GM13976 (cell line): ENCODE measurements around the gene TNNT2.

ENCODE experiments used
- DNase-seq: peaks from one replicate; pipeline ENCODE4 v3.0.0; 2012; ENCODE audit warnings: low spot score
- CTCF ChIP-seq: IDR thresholded peaks from 2 replicates; pipeline ENCODE4 v1.5.1; 2012; ENCODE audit warnings: borderline replicate concordance, mild to moderate bottlenecking; ENCODE audit not compliant: insufficient read depth; ENCODE audit errors: extremely low read depth, missing control alignments, control extremely low read depth
- in situ Hi-C: fragments of 300-500 bp; cut with MboI; formaldehyde crosslinking; loops from one replicate; pipeline ENCODE4 v1.12.0; 2022; ENCODE audit warnings: low sequenced_read_pairs, mixed read lengths, inconsistent platforms; ENCODE audit not compliant: unreplicated experiment

The TNNT2 gene

GRCh38 chr1:201374364-201374763 lies 3.1 kb downstream of the TNNT2 start:
- in situ Hi-C loops = no loop called here
- TF ChIP-seq CTCF = no peak
- no peak for DNase-seq

- DNase-seq = no peak
- in situ Hi-C loops = no loop called here
- TF ChIP-seq CTCF = no peak
Observed at GRCh38 chr1:201371792-201372191, 5.7 kb downstream of the TNNT2 start.

GRCh38 chr1:201371276-201371675 lies 6.2 kb downstream of the TNNT2 start:
- no peak for TF ChIP-seq CTCF
- in situ Hi-C loops = no loop called here
- DNase-seq = no peak

GRCh38 chr1:201370500-201370899 lies 7.0 kb downstream of the TNNT2 start:
- in situ Hi-C loops = no loop called here
- TF ChIP-seq CTCF = no peak
- no peak for DNase-seq

- TF ChIP-seq CTCF = no peak
- in situ Hi-C loops = no loop called here
- DNase-seq = no peak
Observed at GRCh38 chr1:201369209-201369608, 8.3 kb downstream of the TNNT2 start.

GRCh38 chr1:201366696-201367095 lies 10.8 kb downstream of the TNNT2 start:
- in situ Hi-C loops = no loop called here
- TF ChIP-seq CTCF = no peak
- DNase-seq = no peak

GRCh38 chr1:201365251-201365650 lies 12.2 kb downstream of the TNNT2 start:
- in situ Hi-C loops = no loop called here
- DNase-seq = no peak
- TF ChIP-seq CTCF = no peak
